Left colon (tissue), 2 donors: ENCODE results near the gene VPS37B. TPM values are rescaled to one million over a fixed set of nuclear protein-coding genes. Genes with fewer than 3 reads are reported as not detected.
A peak's percentile ranks its signal among the peaks of the same experiment; 100 is the strongest.

Experiments
- ATAC-seq: fragments of 200-7000 bp; cut with Tn5 transposase; one replicate; pipeline ENCODE4 v1.9.1; 2020; ENCODE audit warnings: mild to moderate bottlenecking, moderate library complexity
- DNase-seq, 2 donors: peaks; one replicate each; pipeline ENCODE4 v3.0.0-alpha.2; 2020
- intact Hi-C, 2 donors: fragments of 100-400 bp; cut with DNase I in 1 of 2; cut with micrococcal nuclease in 1 of 2; formaldehyde crosslinking; loops; one replicate each; pipeline versions ENCODE4 v1.11.2 to v1.14.0; 2022; cut with DNase I, micrococcal nuclease
- total RNA-seq, 2 donors: library from RNA; stranded (reverse); fragmentation: NEBNext Ultra II Directional; extraction: Animal tissue kit (Norgen Biotek cat#: 25700); gene quantifications; one replicate each; pipeline ENCODE4 v1.2.1, GENCODE V29; 2021
- donor health status: DM: no; HTN: no; CAD: no.
- donor health status: DM: yes; HTN: yes; CAD: no.

VPS37B gene
- total RNA-seq, 2 donors from 2014 or later, result 66.4 to 86.7 TPM

GRCh38 chr12:122834921-122835749, 60.8 kb downstream of the VPS37B start, which contains the start of gene HIP1R:
HIP1R (plus strand) TSS chr12:122835457; CDS start chr12:122835551, 94 bp downstream.
- ATAC-seq (peak; percentile 53), DNase-seq (peak in 1 of 2 donors; percentile 77)
- intact Hi-C loops, result no loop called here

GRCh38 chr12:122834104-122834920, 61.6 kb downstream of the VPS37B start:
- intact Hi-C loops, result no loop called here
- DNase-seq (peak; percentile 63 to 69), ATAC-seq (peak; percentile 56)

- intact Hi-C loops, result no loop called here
- ATAC-seq (peak; percentile 53), DNase-seq (no peak)
Measured at GRCh38 chr12:122830517-122831214, 65.3 kb downstream of the VPS37B start.

- DNase-seq, result no peak
- intact Hi-C loops, result no loop called here
- no peak for ATAC-seq
Measured at GRCh38 chr12:122827258-122827657, 68.7 kb downstream of the VPS37B start.

GRCh38 chr12:122825773-122826724, 69.9 kb downstream of the VPS37B start:
- DNase-seq, result peak in 1 of 2 donors; percentile 41
- peak; percentile 64 for ATAC-seq
- intact Hi-C loops, result no loop called here

GRCh38 chr12:122823429-122823828, 72.5 kb downstream of the VPS37B start:
- intact Hi-C loops, result no loop called here
- ATAC-seq (no peak), DNase-seq (no peak)

GRCh38 chr12:122820838-122821271, 75.1 kb downstream of the VPS37B start:
- DNase-seq (no peak), ATAC-seq (no peak)
- intact Hi-C loops, result no loop called here

GRCh38 chr12:122820138-122820537, 75.8 kb downstream of the VPS37B start:
- intact Hi-C loops, result no loop called here
- DNase-seq, result no peak
- ATAC-seq, result no peak

- DNase-seq (no peak), ATAC-seq (no peak)
- intact Hi-C loops, result no loop called here
Measured at GRCh38 chr12:122819209-122819785, 76.6 kb downstream of the VPS37B start.

Other genes starting within 250 kb of the VPS37B start
- under 1 TPM in 1 of 2 donors, not detected in 1; 0.49 TPM for gene HCAR2, start 192.8 kb downstream of the VPS37B start, total RNA-seq
- under 1 TPM in 1 of 2 donors, not detected in 1; 0.11 TPM for gene HCAR3, start 179.3 kb downstream of the VPS37B start, total RNA-seq
- under 1 TPM in 1 of 2 donors, not detected in 1; 0.06 TPM for gene HCAR1, start 165.3 kb downstream of the VPS37B start, total RNA-seq
- 10 to 100 TPM; 31.9 to 36.9 TPM for gene DENR, start 143.3 kb downstream of the VPS37B start, total RNA-seq
- under 1 TPM; 0.40 to 0.42 TPM for gene CCDC62, start 121.6 kb downstream of the VPS37B start, total RNA-seq
- gene HIP1R, start 60.7 kb downstream of the VPS37B start, total RNA-seq, result 10 to 100 TPM; 62.3 to 66.4 TPM
- 1 to 10 TPM; 4.6 to 4.9 TPM for gene ABCB9, start 70.3 kb upstream of the VPS37B start, total RNA-seq
- gene OGFOD2, start 79.1 kb upstream of the VPS37B start, total RNA-seq, result 10 to 100 TPM; 22.2 to 22.4 TPM
- gene ARL6IP4, start 84.6 kb upstream of the VPS37B start, total RNA-seq, result 100 to 1,000 TPM; 136 to 158 TPM